Mesothelial cell of epicardium (in vitro differentiated cells): ENCODE data around the gene CD52. TPM values are rescaled to one million over a fixed set of nuclear protein-coding genes. Genes with fewer than 3 reads are reported as not detected.

Experiments used
- DNase-seq, 2 experiments: peaks; one replicate each; pipeline ENCODE4 v3.0.0; 2021; ENCODE audit warnings: low spot score in 2 of 2; ENCODE audit not compliant: unreplicated experiment in 2 of 2
- H3K27ac Mint-ChIP-seq: 2 replicates; pipeline ENCODE4 v1.8.0; 2021; ENCODE audit warnings: mixed read lengths
- H3K27me3 Mint-ChIP-seq: 2 replicates; pipeline ENCODE4 v1.8.0; 2021; ENCODE audit warnings: low read depth, mixed read lengths
- H3K36me3 Mint-ChIP-seq: 2 replicates; pipeline ENCODE4 v1.8.0; 2021; ENCODE audit warnings: mixed read lengths
- H3K4me1 Mint-ChIP-seq: 2 replicates; pipeline ENCODE4 v1.8.0; 2021; ENCODE audit warnings: mixed read lengths
- H3K4me3 Mint-ChIP-seq: 2 replicates; pipeline ENCODE4 v1.8.0; 2021; ENCODE audit warnings: mild to moderate bottlenecking, moderate library complexity, mixed read lengths
- H3K9me3 Mint-ChIP-seq: 2 replicates; pipeline ENCODE4 v1.8.0; 2021; ENCODE audit warnings: mixed read lengths
- total RNA-seq: library from RNA; stranded (reverse); gene quantifications from 3 replicates; pipeline ENCODE4 v1.2.1, GENCODE V29; 2021
- TF ChIP-seq, protein P1 (sequence below): fragments of 200-600 bp; sonication (generic); IDR thresholded peaks from one replicate; pipeline ENCODE4 v1.5.0; 2021; ENCODE audit warnings: antibody characterized with exemption; ENCODE audit not compliant: unreplicated experiment

The CD52 gene, protein sequence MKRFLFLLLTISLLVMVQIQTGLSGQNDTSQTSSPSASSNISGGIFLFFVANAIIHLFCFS
- total RNA-seq: 1.1 to 1.9 TPM (median 1.6 TPM) in 3 replicates

- H3K4me3 Mint-ChIP-seq: no peak within 1 kb of the TSS
- peak within 1 kb of the TSS; percentile 44 for H3K27ac Mint-ChIP-seq
- no peak for DNase-seq
- H3K9me3 Mint-ChIP-seq: no peaks in the 10 kb centered on the region
- no peaks in the 10 kb centered on the region for H3K27me3 Mint-ChIP-seq
- H3K36me3 Mint-ChIP-seq: peaks cover 2% of the 10 kb centered on the region
- peaks cover 14% of the 10 kb centered on the region for H3K4me1 Mint-ChIP-seq
- TF ChIP-seq, protein P1, sequence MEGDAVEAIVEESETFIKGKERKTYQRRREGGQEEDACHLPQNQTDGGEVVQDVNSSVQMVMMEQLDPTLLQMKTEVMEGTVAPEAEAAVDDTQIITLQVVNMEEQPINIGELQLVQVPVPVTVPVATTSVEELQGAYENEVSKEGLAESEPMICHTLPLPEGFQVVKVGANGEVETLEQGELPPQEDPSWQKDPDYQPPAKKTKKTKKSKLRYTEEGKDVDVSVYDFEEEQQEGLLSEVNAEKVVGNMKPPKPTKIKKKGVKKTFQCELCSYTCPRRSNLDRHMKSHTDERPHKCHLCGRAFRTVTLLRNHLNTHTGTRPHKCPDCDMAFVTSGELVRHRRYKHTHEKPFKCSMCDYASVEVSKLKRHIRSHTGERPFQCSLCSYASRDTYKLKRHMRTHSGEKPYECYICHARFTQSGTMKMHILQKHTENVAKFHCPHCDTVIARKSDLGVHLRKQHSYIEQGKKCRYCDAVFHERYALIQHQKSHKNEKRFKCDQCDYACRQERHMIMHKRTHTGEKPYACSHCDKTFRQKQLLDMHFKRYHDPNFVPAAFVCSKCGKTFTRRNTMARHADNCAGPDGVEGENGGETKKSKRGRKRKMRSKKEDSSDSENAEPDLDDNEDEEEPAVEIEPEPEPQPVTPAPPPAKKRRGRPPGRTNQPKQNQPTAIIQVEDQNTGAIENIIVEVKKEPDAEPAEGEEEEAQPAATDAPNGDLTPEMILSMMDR: no peak
Measured at GRCh38 chr1:26317612-26318337, at the start of gene CD52. TSS of gene CD52 (plus strand) at chr1:26317958. CDS start at chr1:26318018, 60 bp downstream.

DNA sequence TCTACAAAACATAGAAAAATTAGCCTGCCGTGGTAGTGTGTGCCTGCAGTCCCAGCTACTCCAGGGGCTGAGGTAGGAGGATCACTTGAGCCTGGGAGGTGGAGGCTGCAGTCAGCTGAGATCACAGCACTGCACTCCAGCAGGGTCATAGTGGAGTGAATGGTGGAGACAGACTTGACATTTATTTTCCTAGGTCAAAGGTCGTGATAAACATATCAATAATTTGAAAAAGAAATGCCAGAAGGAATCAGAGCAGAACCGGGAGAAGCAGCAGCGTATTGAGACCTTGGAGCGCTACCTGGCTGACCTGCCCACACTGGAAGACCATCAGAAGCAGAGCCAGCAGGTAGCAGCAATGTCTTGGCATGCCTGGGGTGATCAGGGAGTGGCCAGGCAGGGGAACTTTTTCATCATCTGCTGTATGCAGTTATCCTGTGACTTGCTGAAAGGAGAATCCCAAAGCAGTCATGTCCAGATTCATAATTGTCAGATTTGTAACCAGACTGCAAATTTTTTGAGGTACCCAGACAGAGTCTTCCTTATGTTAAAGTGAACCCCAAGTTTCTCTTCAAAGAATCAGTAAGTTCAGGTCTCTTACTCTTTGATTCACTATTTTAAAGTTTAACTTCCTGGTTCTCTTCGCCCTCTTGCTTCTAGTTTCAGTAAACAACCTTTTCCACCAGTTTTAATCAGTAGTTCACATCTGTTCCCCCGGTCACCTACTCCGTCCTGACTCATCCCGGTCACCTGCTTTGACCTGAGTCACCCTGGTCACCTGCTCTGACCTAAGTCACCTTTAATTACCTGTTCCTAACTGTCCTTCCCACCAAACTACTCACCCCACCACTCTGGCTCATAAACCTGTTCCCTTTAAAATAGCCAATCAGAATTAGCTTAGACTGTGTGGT, 49.2 kb upstream of the CD52 start:
- Mint-ChIP-seq H3K4me1 (no peaks in the 10 kb centered on the region), H3K4me3 (no peak overlapping the region), H3K9me3 (peaks cover 15% of the 10 kb centered on the region), H3K36me3 (peaks cover 60% of the 10 kb centered on the region), H3K27ac (no peak overlapping the region), H3K27me3 (no peaks in the 10 kb centered on the region)
- DNase-seq: no peak
- TF ChIP-seq, protein P1: no peak

DNA sequence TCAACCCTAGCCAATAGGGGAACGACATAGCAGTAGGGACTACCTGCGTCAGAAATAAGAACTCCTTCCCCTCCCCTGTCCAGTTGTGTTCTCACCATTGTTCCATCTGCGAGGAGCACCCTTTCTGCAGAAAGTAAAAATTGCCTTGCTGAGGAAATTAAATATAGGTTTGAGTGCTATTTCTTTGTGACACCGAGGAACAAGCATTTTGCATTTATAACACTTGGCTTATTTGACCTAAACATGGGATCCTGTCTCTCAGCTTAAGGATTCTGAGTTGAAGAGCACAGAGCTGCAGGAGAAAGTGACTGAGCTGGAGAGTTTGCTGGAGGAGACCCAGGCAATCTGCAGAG, 48.6 kb upstream of the CD52 start:
- no peak overlapping the region for H3K27ac Mint-ChIP-seq
- TF ChIP-seq, protein P1: no peak
- no peaks in the 10 kb centered on the region for H3K4me1 Mint-ChIP-seq
- no peaks in the 10 kb centered on the region for H3K27me3 Mint-ChIP-seq
- H3K4me3 Mint-ChIP-seq: no peak overlapping the region
- peaks cover 15% of the 10 kb centered on the region for H3K9me3 Mint-ChIP-seq
- peaks cover 57% of the 10 kb centered on the region for H3K36me3 Mint-ChIP-seq
- no peak for DNase-seq

GRCh38 chr1:26274801-26275425, 42.8 kb upstream of the CD52 start:
- no peak overlapping the region for H3K27ac Mint-ChIP-seq
- H3K27me3 Mint-ChIP-seq: no peaks in the 10 kb centered on the region
- H3K4me1 Mint-ChIP-seq: peaks cover 18% of the 10 kb centered on the region
- no peak for DNase-seq
- peaks cover 30% of the 10 kb centered on the region for H3K36me3 Mint-ChIP-seq
- H3K9me3 Mint-ChIP-seq: no peaks in the 10 kb centered on the region
- no peak overlapping the region for H3K4me3 Mint-ChIP-seq
- TF ChIP-seq, protein P1: no peak

GRCh38 chr1:26275580-26276431, 42.0 kb upstream of the CD52 start:
- peaks cover 23% of the 10 kb centered on the region for H3K36me3 Mint-ChIP-seq
- H3K27ac Mint-ChIP-seq: peak overlapping the region; percentile 79
- no peaks in the 10 kb centered on the region for H3K27me3 Mint-ChIP-seq
- no peaks in the 10 kb centered on the region for H3K9me3 Mint-ChIP-seq
- TF ChIP-seq, protein P1: peak; percentile 74
- peaks cover 20% of the 10 kb centered on the region for H3K4me1 Mint-ChIP-seq
- H3K4me3 Mint-ChIP-seq: no peak overlapping the region
- DNase-seq: peak in 1 of 2 experiments; percentile 74
